Mucosa of descending colon (tissue), 3 donors: ENCODE data around the gene STAT5B. TPM values are rescaled to one million over a fixed set of nuclear protein-coding genes. Genes with fewer than 3 reads are reported as not detected.
"Not testable (repeated sequence)": the region's sequence is repeated elsewhere in the genome, so short reads cannot be mapped to it uniquely, and the experiment has no call there.

Experiments
- ATAC-seq: fragments of 200-7000 bp; cut with Tn5 transposase; one replicate; pipeline ENCODE4 v1.9.1; 2020; ENCODE audit warnings: mild to moderate bottlenecking, moderate library complexity
- DNase-seq, 3 donors: peaks; one replicate each; pipeline ENCODE4 v3.0.0-alpha.2; 2020
- H3K36me3 ChIP-seq: fragments of 200-600 bp; one replicate; pipeline ENCODE4 v1.8.0; 2021; ENCODE audit warnings: low read depth, mild to moderate bottlenecking
- H3K4me1 ChIP-seq: fragments of 200-600 bp; one replicate; pipeline ENCODE4 v1.8.0; 2021; ENCODE audit warnings: low read depth, mild to moderate bottlenecking
- H3K4me3 ChIP-seq: fragments of 200-600 bp; one replicate; pipeline ENCODE4 v1.8.0; 2021; ENCODE audit warnings: mild to moderate bottlenecking
- H3K9me3 ChIP-seq: fragments of 200-600 bp; one replicate; pipeline ENCODE4 v1.8.0; 2021; ENCODE audit warnings: mild to moderate bottlenecking
- CTCF ChIP-seq: fragments of 200-600 bp; IDR thresholded peaks from one replicate; pipeline ENCODE4 v1.8.0; 2022; ENCODE audit warnings: antibody characterized with exemption, mild to moderate bottlenecking
- intact Hi-C, 2 donors: fragments of 100-400 bp; cut with DNase I in 1 of 2; cut with micrococcal nuclease in 1 of 2; formaldehyde crosslinking; loops; one replicate each; pipeline versions ENCODE4 v1.11.0 to v1.11.1; 2022; cut with DNase I, micrococcal nuclease
- total RNA-seq, 3 donors: library from RNA; stranded (reverse); fragmentation: NEBNext Ultra II Directional in 2 of 3; extraction: Animal tissue kit (Norgen Biotek cat#: 25700) in 2 of 3; gene quantifications; one replicate each; pipeline versions ENCODE4 v1.2.1 to v1.2.4, GENCODE V29; 2021 to 2023
- donor health status: DM: no; HTN: no; CAD: no; lungs with moderate emphysema.
- donor health status: DM: no; HTN: no; CAD: no.
- donor health status: DM: no; HTN: yes; CAD: no.

The STAT5B gene
- total RNA-seq, 3 donors from 2014 or later = 30.1 to 93.0 (median 32.2) TPM

GRCh38 chr17:42241871-42242270 lies 34.3 kb downstream of the STAT5B start:
- intact Hi-C loops = no loop called here
- no peak for TF ChIP-seq CTCF
- Histone ChIP-seq H3K9me3 (no peaks in the 10 kb centered on the region), H3K4me3 (no peak overlapping the region), H3K36me3 (no peaks in the 10 kb centered on the region), H3K4me1 (no peaks in the 10 kb centered on the region)
- DNase-seq (no peak), ATAC-seq (no peak)

GRCh38 chr17:42240863-42241262 lies 35.3 kb downstream of the STAT5B start:
- H3K9me3 ChIP-seq, H3K4me3 ChIP-seq, intact Hi-C loops, ATAC-seq, H3K36me3 ChIP-seq, DNase-seq, H3K4me1 ChIP-seq: not testable (repeated sequence)

- no peaks in the 10 kb centered on the region for H3K36me3 ChIP-seq
- TF ChIP-seq CTCF = no peak
- no peak for ATAC-seq
- no peaks in the 10 kb centered on the region for H3K4me1 ChIP-seq
- H3K9me3 ChIP-seq = no peaks in the 10 kb centered on the region
- H3K4me3 ChIP-seq = no peak overlapping the region
- no peak for DNase-seq
- intact Hi-C loops = no loop called here
These were observed 36.0 kb downstream of the STAT5B start for GRCh38 chr17:42240201-42240600.

DNA sequence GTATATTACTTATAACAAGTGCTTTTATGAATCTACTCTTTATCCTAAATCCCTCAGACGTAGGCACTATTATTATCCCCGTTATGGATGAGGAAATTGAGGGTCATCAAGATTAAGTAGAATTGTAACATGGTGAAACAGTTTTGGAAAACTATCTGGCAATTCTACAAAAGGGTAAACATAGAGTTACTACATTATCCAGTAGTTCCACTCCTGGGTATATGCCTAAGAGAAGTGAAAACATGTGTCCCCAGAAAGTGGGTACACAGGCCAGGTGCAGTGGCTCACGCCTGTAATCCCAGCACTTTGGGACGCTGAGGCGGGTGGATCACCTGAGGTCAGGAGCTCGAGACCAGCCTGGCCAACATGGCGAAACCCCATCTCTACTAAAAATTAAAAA lies 36.6 kb downstream of the STAT5B start:
- H3K4me3 ChIP-seq, H3K9me3 ChIP-seq, H3K4me1 ChIP-seq, DNase-seq, H3K36me3 ChIP-seq, ATAC-seq, intact Hi-C loops: not testable (repeated sequence)

DNA sequence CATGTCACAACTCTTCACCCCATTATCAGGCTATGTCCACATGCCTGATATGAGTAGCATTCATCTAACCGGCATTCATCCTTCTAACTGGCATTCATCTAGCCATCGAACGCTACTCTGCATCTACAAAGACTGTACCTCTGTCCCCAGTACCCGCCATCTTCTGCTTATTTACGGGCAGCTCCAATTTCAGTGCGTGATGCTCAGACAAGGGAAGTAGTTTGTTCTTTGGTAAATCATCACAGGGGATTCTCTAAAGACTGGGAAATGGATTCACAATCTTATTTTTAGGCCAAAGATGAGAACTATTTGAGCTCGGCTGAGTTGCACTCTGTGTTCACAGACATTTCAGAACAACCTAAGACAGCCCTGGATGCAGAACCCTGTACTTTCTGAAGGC lies 39.4 kb downstream of the STAT5B start:
- TF ChIP-seq CTCF = no peak
- Histone ChIP-seq H3K4me3 (no peak overlapping the region), H3K36me3 (no peaks in the 10 kb centered on the region), H3K9me3 (no peaks in the 10 kb centered on the region), H3K4me1 (no peaks in the 10 kb centered on the region)
- ATAC-seq = no peak
- intact Hi-C loops = no loop called here
- no peak for DNase-seq

DNA sequence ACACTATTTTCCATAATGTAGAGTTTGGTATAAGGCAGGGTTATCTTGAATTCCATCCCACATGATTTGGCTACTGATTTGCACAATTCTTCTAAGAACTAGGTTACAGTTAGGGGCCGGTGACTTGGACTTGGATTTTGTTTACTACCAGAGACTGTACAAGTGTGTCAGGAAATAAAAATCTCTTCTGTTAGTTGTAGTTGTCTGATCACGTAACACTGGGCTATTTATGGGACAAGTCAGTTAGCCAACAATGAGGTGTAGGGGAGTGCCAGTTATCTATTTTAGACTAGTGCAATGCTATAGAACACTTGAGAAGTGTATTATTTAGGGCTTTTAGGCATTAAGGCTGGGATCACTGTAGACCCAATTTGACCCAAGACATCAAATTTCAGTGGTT lies 42.2 kb downstream of the STAT5B start:
- intact Hi-C loops = no loop called here
- no peak for ATAC-seq
- no peak for DNase-seq

More for the DNA sequence above, 42.2 kb downstream of the STAT5B start:
- Histone ChIP-seq H3K4me3 (no peak overlapping the region), H3K9me3 (no peaks in the 10 kb centered on the region), H3K36me3 (no peaks in the 10 kb centered on the region), H3K4me1 (no peaks in the 10 kb centered on the region)
- TF ChIP-seq CTCF = no peak
